Transverse colon (tissue), 4 donors: ENCODE measurements around the gene CCDC174. TPM values are rescaled to one million over a fixed set of nuclear protein-coding genes. Genes with fewer than 3 reads are reported as not detected.

ENCODE experiments used
- DNase-seq: peaks from one replicate; pipeline ENCODE4 v3.0.0-alpha.2; 2019
- H3K27ac ChIP-seq, 4 donors: fragments of 200-600 bp; sonication (generic); 2 replicates each; pipeline ENCODE4 v1.5.1; 2016 to 2018; ENCODE audit warnings: inconsistent platforms in 4 of 4
- H3K27me3 ChIP-seq: fragments of 200-600 bp; sonication (generic); 2 replicates; pipeline ENCODE4 v1.5.1; 2017; ENCODE audit warnings: inconsistent platforms
- H3K36me3 ChIP-seq, 4 donors: fragments of 200-600 bp; sonication (generic); 2 replicates each; pipeline ENCODE4 v1.5.1; 2017 to 2019; ENCODE audit warnings: inconsistent platforms in 4 of 4
- H3K4me1 ChIP-seq, 4 donors: fragments of 200-600 bp; sonication (generic); 2 replicates each; pipeline ENCODE4 v1.5.1; 2017 to 2020; ENCODE audit warnings: inconsistent platforms in 4 of 4
- H3K4me3 ChIP-seq, 4 donors: fragments of 200-600 bp; sonication (generic); 1 replicate in 1 of 4; 2 replicates in 3 of 4; pipeline versions ENCODE4 v1.5.1 to v1.6.1; 2017 to 2019; ENCODE audit warnings: inconsistent platforms in 4 of 4
- H3K9me3 ChIP-seq, 2 donors: fragments of 200-600 bp; sonication (generic); 2 replicates each; pipeline ENCODE4 v1.5.1; 2017 to 2019; ENCODE audit warnings: inconsistent platforms in 2 of 2
- EP300 ChIP-seq: sonication (generic); formaldehyde crosslinking; IDR thresholded peaks from one replicate; pipeline ENCODE4 v1.6.1; 2017; ENCODE audit warnings: antibody characterized with exemption, low read depth
- POLR2A ChIP-seq: fragments of 450-650 bp; IDR thresholded peaks from one replicate; pipeline ENCODE4 v1.6.1; 2016; ENCODE audit warnings: antibody characterized with exemption, mild to moderate bottlenecking, moderate library complexity
- POLR2AphosphoS5 ChIP-seq, 3 donors: sonication (generic); formaldehyde crosslinking; IDR thresholded peaks; one replicate each; pipeline ENCODE4 v1.6.1; 2016; ENCODE audit warnings: antibody characterized with exemption in 3 of 3
- WGBS, 2 donors: methylation state at CpG; one replicate each; pipeline ENCODE4 v1.1.5; 2018; ENCODE audit warnings: low coverage in 1 of 2; 5-methylcytosine and 5-hydroxymethylcytosine counted together
- in situ Hi-C, 4 donors: fragments of 200-750 bp; cut with MboI; loops; one replicate each; pipeline versions ENCODE4 v1.15.0 to v1.15.1; 2017; ENCODE audit warnings: low sequenced_read_pairs in 3 of 4, low pct_ligation_motif_present in 1 of 4, low pct_unique_long_range_greater_than_20kb in 1 of 4
- intact Hi-C: fragments of 100-400 bp; cut with DNase I; formaldehyde crosslinking; loops from one replicate; pipeline ENCODE4 v1.15.1; 2023; ENCODE audit warnings: low total_unique reads
- total RNA-seq, 4 donors: library from RNA; depleted of rRNA; stranded (reverse); fragments of >200 nt; gene quantifications; one replicate each; pipeline ENCODE4 v1.1.0, GENCODE V29; 2016
- TF ChIP-seq, protein P1 (sequence below), 5 experiments: fragments of 200-600 bp in 3 of 5; fragments of 450-650 bp in 2 of 5; sonication (generic) in 3 of 5; IDR thresholded peaks; 1 replicate in 2 of 5; 2 replicates in 3 of 5; pipeline ENCODE4 v1.5.1; 2016 to 2017; ENCODE audit warnings: antibody characterized with exemption in 5 of 5, inconsistent platforms in 3 of 5, mild to moderate bottlenecking in 2 of 5, moderate library complexity in 1 of 5

CCDC174 gene
- total RNA-seq, 4 donors from 2014 or later: 29.2 to 84.8 (median 35.9) TPM

GRCh38 chr3:14616606-14617507 is 34.7 kb upstream of the CCDC174 start:
- no peak overlapping the region for H3K27ac ChIP-seq
- no peak overlapping the region for H3K4me3 ChIP-seq
- TF ChIP-seq POLR2AphosphoS5 (IDR thresholded peaks at IDR 0.05) (no peak), POLR2A (no peak), EP300 (no peak)
- TF ChIP-seq, protein P1, sequence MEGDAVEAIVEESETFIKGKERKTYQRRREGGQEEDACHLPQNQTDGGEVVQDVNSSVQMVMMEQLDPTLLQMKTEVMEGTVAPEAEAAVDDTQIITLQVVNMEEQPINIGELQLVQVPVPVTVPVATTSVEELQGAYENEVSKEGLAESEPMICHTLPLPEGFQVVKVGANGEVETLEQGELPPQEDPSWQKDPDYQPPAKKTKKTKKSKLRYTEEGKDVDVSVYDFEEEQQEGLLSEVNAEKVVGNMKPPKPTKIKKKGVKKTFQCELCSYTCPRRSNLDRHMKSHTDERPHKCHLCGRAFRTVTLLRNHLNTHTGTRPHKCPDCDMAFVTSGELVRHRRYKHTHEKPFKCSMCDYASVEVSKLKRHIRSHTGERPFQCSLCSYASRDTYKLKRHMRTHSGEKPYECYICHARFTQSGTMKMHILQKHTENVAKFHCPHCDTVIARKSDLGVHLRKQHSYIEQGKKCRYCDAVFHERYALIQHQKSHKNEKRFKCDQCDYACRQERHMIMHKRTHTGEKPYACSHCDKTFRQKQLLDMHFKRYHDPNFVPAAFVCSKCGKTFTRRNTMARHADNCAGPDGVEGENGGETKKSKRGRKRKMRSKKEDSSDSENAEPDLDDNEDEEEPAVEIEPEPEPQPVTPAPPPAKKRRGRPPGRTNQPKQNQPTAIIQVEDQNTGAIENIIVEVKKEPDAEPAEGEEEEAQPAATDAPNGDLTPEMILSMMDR (IDR thresholded peaks at IDR 0.05): no peak
- 80 to 81% methylated on average over 9 to 10 of the region's 10 CpGs for WGBS, 2 donors
- H3K9me3 ChIP-seq: no peaks in the 10 kb centered on the region
- H3K36me3 ChIP-seq: no peaks in the 10 kb centered on the region
- no peak for DNase-seq
- in situ Hi-C loops (loop anchor here in 1 of 4 donors (25.0 kb wide), 1 partner anchor 105 kb away; no protein-coding TSS in a partner anchor), intact Hi-C loops (no loop called here)
- H3K27me3 ChIP-seq: peaks cover 4% of the 10 kb centered on the region
- no peaks in the 10 kb centered on the region for H3K4me1 ChIP-seq

DNA sequence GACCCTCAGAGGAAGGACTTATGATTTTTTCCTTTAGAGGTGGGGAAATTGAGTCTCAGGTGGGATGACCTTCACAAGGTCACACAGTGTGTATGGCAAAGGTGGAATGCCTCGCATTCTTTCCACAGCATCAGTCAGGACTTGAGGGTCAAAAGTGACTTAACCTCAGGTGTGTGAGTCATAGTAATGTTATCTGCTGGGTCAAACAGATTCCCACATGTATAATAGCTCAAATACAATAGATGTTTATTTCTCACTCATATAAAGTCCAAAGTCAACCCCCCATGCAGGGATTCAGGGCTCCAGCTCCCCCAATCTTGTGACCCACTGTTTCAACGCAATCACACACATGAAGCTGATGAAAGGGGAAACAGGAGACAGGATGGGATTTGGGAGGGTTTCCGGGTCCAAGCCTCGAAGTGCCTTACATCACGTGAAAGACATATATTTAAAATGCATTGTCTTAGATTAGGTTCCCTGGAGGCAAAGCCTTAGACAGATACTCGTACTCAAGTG is 34.0 kb upstream of the CCDC174 start:
- in situ Hi-C loops (loop anchor here in 1 of 4 donors (25.0 kb wide), 1 partner anchor 105 kb away; no protein-coding TSS in a partner anchor), intact Hi-C loops (no loop called here)
- Histone ChIP-seq H3K9me3 (no peaks in the 10 kb centered on the region), H3K4me3 (no peak overlapping the region), H3K27ac (no peak overlapping the region), H3K36me3 (no peaks in the 10 kb centered on the region), H3K27me3 (peaks cover 4% of the 10 kb centered on the region), H3K4me1 (no peaks in the 10 kb centered on the region)
- 85 to 100% methylated on average over 1 to 6 of the region's 6 CpGs for WGBS, 2 donors
- DNase-seq: no peak
- no peak for TF ChIP-seq EP300

DNA sequence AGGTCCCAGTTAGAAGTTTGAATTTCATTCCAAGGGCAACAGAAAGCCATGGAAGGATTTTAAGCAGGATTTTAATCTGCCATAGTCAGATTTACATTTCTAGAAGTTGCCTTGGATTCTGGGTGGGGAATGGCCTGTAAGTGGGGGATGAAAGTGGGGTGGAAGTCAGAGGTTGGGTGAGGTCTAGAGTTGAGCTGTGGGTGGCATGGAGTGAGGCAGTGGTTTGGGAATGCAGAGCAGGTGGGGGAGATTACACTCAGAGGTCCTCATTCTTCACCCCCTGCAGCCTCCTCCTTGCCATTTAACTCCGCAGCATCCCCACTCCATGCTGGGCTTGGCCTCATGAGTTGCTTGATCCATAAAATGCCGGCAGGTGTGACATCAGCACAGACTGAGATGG is 32.0 kb upstream of the CCDC174 start:
- H3K27me3 ChIP-seq: no peaks in the 10 kb centered on the region
- 67% methylated on average over 2 of the region's 2 CpGs; no CpG with 5 or more reads in 1 of the 2 donors for WGBS, 2 donors
- intact Hi-C loops: no loop called here

GRCh38 chr3:14620512-14620911 is 31.1 kb upstream of the CCDC174 start:
- intact Hi-C loops: no loop called here
- DNase-seq: no peak

More for the DNA sequence above, 32.0 kb upstream of the CCDC174 start:
- Histone ChIP-seq H3K27ac (no peak overlapping the region), H3K4me3 (no peak overlapping the region), H3K9me3 (no peaks in the 10 kb centered on the region), H3K4me1 (no peaks in the 10 kb centered on the region), H3K36me3 (no peaks in the 10 kb centered on the region)
- in situ Hi-C loops: loop anchor here in 1 of 4 donors (25.0 kb wide), 1 partner anchor 107 kb away; no protein-coding TSS in a partner anchor
- no peak for DNase-seq
- TF ChIP-seq POLR2A (no peak), EP300 (no peak), POLR2AphosphoS5 (IDR thresholded peaks at IDR 0.05) (no peak)
- TF ChIP-seq, protein P1 (IDR thresholded peaks at IDR 0.05): no peak

More at GRCh38 chr3:14620512-14620911, 31.1 kb upstream of the CCDC174 start:
- no peaks in the 10 kb centered on the region for H3K4me1 ChIP-seq
- TF ChIP-seq EP300 (no peak), POLR2A (no peak), POLR2AphosphoS5 (IDR thresholded peaks at IDR 0.05) (no peak)
- TF ChIP-seq, protein P1 (IDR thresholded peaks at IDR 0.05): no peak
- H3K4me3 ChIP-seq: no peak overlapping the region
- H3K27ac ChIP-seq: no peak overlapping the region
- in situ Hi-C loops: loop anchor here in 1 of 4 donors (25.0 kb wide), 1 partner anchor 108 kb away; no protein-coding TSS in a partner anchor
- H3K9me3 ChIP-seq: no peaks in the 10 kb centered on the region
- no peaks in the 10 kb centered on the region for H3K27me3 ChIP-seq
- no peaks in the 10 kb centered on the region for H3K36me3 ChIP-seq
- WGBS, 2 donors: 63 to 81% methylated on average over 3 to 7 of the region's 7 CpGs
